Measurements from ENCODE around the gene FBXW12.
"Not testable (repeated sequence)": the region's sequence is repeated elsewhere in the genome, so short reads cannot be mapped to it uniquely, and the experiment has no call there.

DNA sequence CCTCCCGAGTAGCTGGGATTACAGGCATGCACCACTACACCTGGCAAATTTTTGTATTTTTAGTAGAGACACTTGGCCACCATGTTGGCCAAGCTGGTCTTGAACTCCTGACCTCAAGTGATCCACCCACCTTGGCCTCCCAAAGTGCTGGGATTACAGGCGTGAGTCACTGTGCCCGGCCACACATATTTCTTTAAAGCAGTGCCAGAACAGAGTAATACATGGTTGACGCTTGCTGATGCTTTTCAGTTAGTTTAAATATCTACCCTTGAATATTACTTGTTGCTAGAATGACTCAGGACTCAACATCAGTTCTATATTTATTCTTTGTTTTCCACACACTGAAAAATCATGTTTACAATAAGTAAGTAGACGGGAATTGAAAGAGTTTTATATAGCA is 34.5 kb upstream of the FBXW12 start:
- TF ChIP-seq, protein P1, sequence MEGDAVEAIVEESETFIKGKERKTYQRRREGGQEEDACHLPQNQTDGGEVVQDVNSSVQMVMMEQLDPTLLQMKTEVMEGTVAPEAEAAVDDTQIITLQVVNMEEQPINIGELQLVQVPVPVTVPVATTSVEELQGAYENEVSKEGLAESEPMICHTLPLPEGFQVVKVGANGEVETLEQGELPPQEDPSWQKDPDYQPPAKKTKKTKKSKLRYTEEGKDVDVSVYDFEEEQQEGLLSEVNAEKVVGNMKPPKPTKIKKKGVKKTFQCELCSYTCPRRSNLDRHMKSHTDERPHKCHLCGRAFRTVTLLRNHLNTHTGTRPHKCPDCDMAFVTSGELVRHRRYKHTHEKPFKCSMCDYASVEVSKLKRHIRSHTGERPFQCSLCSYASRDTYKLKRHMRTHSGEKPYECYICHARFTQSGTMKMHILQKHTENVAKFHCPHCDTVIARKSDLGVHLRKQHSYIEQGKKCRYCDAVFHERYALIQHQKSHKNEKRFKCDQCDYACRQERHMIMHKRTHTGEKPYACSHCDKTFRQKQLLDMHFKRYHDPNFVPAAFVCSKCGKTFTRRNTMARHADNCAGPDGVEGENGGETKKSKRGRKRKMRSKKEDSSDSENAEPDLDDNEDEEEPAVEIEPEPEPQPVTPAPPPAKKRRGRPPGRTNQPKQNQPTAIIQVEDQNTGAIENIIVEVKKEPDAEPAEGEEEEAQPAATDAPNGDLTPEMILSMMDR (IDR thresholded peaks at IDR 0.05): not testable (repeated sequence)
- not testable (repeated sequence) for TF ChIP-seq POLR2A, POLR2AphosphoS5 (IDR thresholded peaks at IDR 0.05)
